ENCODE measurements around the gene RUVBL1.

Gene RUVBL1

GRCh38 chr3:128080323-128081080, 43.1 kb downstream of the RUVBL1 start:
- no peak for DNase-seq (ENCODE audit: low read depth)
- TF ChIP-seq CTCF (IDR thresholded peaks at IDR 0.05; ENCODE audit: insufficient read depth, low read depth, low read length, missing control alignments): no peak

GRCh38 chr3:128079823-128080222, 43.8 kb downstream of the RUVBL1 start:
- no peak for DNase-seq (ENCODE audit: low read depth)
- no peak overlapping the region for H3K4me3 ChIP-seq (ENCODE audit: low read depth, low read length)
- TF ChIP-seq CTCF (IDR thresholded peaks at IDR 0.05; ENCODE audit: insufficient read depth, low read depth, low read length, missing control alignments): no peak

More at GRCh38 chr3:128080323-128081080, 43.1 kb downstream of the RUVBL1 start:
- H3K4me3 ChIP-seq (ENCODE audit: low read depth, low read length): no peak overlapping the region

GRCh38 chr3:128078875-128079274, 44.7 kb downstream of the RUVBL1 start:
- no peak overlapping the region for H3K4me3 ChIP-seq (ENCODE audit: low read depth, low read length)
- no peak for DNase-seq (ENCODE audit: low read depth)
- no peak for TF ChIP-seq CTCF (IDR thresholded peaks at IDR 0.05; ENCODE audit: insufficient read depth, low read depth, low read length, missing control alignments)

- no peak overlapping the region for H3K4me3 ChIP-seq (ENCODE audit: low read depth, low read length)
- no peak for DNase-seq (ENCODE audit: low read depth)
- no peak for TF ChIP-seq CTCF (IDR thresholded peaks at IDR 0.05; ENCODE audit: insufficient read depth, low read depth, low read length, missing control alignments)
Measured at GRCh38 chr3:128078322-128078721, 45.3 kb downstream of the RUVBL1 start.

- H3K4me3 ChIP-seq (ENCODE audit: low read depth, low read length): no peak overlapping the region
- no peak for DNase-seq (ENCODE audit: low read depth)
- no peak for TF ChIP-seq CTCF (IDR thresholded peaks at IDR 0.05; ENCODE audit: insufficient read depth, low read depth, low read length, missing control alignments)
Measured at GRCh38 chr3:128077665-128078064, 45.9 kb downstream of the RUVBL1 start.

- DNase-seq (ENCODE audit: low read depth): no peak
- TF ChIP-seq CTCF (IDR thresholded peaks at IDR 0.05; ENCODE audit: insufficient read depth, low read depth, low read length, missing control alignments): no peak
Measured at GRCh38 chr3:128077202-128077624, 46.4 kb downstream of the RUVBL1 start.

More at GRCh38 chr3:128077202-128077624, 46.4 kb downstream of the RUVBL1 start:
- no peak overlapping the region for H3K4me3 ChIP-seq (ENCODE audit: low read depth, low read length)

All from GM12865 (cell line).